Fibroblast of the aortic adventitia (primary cell): ENCODE results near the gene KIF21A. TPM values are rescaled to one million over a fixed set of nuclear protein-coding genes. Genes with fewer than 3 reads are reported as not detected.

Source experiments
- DNase-seq: peaks from one replicate; pipeline ENCODE4 v3.0.0-alpha.2; 2010; ENCODE audit warnings: low read depth
- H3K4me3 ChIP-seq: 2 replicates; pipeline ENCODE4 v1.5.1; 2011; ENCODE audit warnings: low read depth, mild to moderate bottlenecking, control low read depth, low read length, moderate library complexity
- total RNA-seq: library from RNA; depleted of rRNA; stranded (reverse); fragments of >200 nt; gene quantifications from 2 replicates; pipeline ENCODE4 v1.2.3, GENCODE V29; 2012; ENCODE audit warnings: low replicate concordance
- TF ChIP-seq, protein P1 (sequence below): IDR thresholded peaks from 2 replicates; pipeline ENCODE4 v1.5.1; 2011; ENCODE audit warnings: mild to moderate bottlenecking, low read length, control low read depth, inconsistent platforms; ENCODE audit not compliant: insufficient read depth

The KIF21A gene
- total RNA-seq, 1 donor, result 10.8 TPM

DNA sequence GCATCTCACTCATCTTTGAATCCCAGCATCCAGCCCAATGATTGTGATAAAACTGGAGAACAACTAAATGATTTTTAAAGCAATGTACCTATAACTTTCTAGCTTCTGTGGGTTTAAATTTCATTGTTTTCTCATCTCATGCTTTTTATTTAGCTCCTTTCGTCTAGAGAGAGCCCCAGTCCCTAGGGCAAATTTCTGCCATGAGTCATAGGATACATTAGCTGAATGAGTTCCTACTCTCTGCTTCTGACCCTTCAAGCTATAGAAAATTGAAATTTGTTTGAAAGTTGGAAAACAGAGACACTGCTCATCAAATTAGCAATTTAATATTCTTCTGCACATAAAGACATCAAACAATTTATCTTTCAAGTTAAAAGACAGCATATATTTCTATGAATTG is 113.9 kb downstream of the KIF21A start:
- peak; percentile 30 for DNase-seq
- H3K4me3 ChIP-seq, result no peak overlapping the region
- TF ChIP-seq, protein P1, sequence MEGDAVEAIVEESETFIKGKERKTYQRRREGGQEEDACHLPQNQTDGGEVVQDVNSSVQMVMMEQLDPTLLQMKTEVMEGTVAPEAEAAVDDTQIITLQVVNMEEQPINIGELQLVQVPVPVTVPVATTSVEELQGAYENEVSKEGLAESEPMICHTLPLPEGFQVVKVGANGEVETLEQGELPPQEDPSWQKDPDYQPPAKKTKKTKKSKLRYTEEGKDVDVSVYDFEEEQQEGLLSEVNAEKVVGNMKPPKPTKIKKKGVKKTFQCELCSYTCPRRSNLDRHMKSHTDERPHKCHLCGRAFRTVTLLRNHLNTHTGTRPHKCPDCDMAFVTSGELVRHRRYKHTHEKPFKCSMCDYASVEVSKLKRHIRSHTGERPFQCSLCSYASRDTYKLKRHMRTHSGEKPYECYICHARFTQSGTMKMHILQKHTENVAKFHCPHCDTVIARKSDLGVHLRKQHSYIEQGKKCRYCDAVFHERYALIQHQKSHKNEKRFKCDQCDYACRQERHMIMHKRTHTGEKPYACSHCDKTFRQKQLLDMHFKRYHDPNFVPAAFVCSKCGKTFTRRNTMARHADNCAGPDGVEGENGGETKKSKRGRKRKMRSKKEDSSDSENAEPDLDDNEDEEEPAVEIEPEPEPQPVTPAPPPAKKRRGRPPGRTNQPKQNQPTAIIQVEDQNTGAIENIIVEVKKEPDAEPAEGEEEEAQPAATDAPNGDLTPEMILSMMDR, result no peak

DNA sequence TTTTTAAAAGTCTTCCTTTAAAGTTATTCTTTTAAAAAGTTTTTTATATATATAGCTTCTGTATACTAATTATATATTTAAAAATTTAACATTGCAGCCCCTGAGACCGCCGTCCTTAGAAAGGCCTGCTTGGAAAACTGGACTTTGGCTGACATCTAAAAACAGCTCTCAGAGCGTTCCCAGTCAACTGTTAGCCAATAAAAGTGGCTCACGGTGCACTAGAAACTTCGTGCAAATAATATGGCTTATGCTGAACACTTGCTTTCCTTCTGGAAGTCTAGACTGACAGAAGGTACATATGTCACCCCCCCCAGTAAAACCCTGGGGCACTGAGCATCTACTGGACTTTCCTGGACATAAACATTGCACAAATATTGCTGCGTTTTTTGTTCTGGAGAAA is 115.0 kb downstream of the KIF21A start:
- H3K4me3 ChIP-seq, result no peak overlapping the region
- no peak for DNase-seq
- TF ChIP-seq, protein P1, result no peak

DNA sequence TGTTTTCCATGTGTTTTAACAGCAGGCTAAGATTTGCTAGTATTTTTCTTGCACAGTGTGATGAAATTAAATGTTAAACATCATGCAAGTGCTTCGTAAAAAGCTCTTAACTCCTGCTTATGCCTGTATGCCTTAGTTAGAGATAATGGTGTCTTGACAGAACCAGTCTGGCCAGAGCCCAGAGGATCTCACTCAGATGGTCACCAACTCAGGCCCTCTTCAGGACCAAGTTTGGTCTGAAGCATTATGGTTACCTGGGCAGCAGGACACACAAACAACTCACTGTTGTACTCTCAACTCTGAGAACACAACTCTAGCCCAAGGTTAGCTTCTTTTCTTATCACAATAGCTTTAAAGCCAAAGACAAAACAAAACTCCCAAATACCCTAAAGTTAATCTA is 115.4 kb downstream of the KIF21A start:
- TF ChIP-seq, protein P1, result no peak
- no peak for DNase-seq
- no peak overlapping the region for H3K4me3 ChIP-seq

DNA sequence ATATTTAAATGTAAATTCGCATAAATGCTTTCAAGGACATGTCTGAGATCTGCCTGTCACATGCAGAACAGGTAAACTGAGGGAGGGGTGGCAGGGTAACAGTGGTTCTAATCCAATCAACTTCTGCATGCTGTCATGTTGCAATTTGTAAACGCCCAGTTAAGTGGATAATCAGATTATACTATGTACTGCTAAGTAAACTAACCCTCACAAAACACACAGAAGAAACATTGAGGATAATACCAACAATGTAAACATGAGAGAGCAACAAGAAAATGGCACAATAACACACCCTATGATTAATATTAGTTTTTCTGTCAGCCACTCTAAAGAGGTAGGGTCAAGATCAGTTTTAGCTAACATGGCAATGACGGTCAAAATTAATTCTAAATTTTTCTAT is 123.7 kb downstream of the KIF21A start:
- no peak for DNase-seq
- no peak overlapping the region for H3K4me3 ChIP-seq
- TF ChIP-seq, protein P1, result no peak

DNA sequence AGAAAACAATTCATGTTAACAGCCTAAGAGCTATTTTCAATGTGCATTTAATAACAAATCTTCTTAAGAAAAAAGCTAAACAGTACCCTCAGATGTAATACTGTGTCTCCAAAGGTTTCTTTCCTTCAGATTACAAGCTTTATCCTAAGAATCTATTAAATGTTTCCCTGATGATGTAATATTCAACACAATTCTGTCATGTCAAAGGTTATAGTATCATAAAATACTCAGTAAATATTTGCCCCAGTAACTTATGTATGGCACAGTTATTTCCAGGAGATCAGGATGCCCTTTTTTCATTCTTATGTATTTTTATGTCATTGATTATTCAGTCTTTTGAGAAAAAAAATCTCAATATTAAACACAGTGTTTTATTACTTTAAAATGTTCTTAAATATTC is 128.4 kb downstream of the KIF21A start:
- no peak overlapping the region for H3K4me3 ChIP-seq
- DNase-seq, result no peak
- TF ChIP-seq, protein P1, result no peak

DNA sequence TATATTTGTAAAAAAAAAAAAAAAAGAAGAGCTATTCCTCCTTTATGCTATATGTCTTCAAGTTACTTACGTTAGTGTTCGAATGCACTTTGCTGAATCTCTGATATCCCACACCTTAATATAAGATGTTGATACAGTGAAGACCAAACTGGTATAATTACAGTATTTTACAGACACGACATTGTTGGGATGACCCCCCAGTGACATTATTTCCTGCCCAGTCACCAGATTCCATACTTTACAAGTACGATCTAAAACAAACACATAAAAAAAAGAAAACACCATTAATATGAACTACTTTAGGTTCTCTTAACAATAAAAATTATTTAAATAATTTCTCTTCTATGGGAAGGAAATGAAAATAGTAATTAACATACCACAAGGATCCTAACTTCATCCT is 133.4 kb downstream of the KIF21A start:
- TF ChIP-seq, protein P1, result no peak
- H3K4me3 ChIP-seq, result no peak overlapping the region
- no peak for DNase-seq

DNA sequence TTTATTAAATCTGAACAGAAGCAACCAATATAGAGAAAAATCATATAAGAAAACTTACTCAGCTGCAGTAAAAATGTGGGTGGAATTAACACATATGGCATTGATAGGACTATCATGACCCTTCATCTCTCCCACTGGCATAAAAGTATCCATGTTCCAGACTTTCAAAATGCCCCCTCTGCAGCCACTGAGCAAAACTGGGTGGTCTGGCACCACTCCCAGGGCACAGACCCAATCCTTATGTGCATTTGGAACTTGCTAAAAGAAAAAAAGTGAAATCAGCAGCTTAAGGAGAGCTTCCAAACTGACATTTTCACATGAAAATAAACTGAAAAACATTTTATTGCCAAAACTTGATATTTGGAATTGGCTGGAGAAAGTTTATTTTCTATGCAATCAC is 141.5 kb downstream of the KIF21A start:
- TF ChIP-seq, protein P1, result no peak
- no peak overlapping the region for H3K4me3 ChIP-seq
- no peak for DNase-seq
